Left ventricle myocardium superior (tissue), 1 donor: ENCODE data around the gene LGALS12. TPM values are rescaled to one million over a fixed set of nuclear protein-coding genes. Genes with fewer than 3 reads are reported as not detected.

ENCODE experiments used
- ATAC-seq: fragments of 200-7000 bp; cut with Tn5 transposase; one replicate; pipeline ENCODE4 v1.9.1; 2020; ENCODE audit warnings: mild to moderate bottlenecking, moderate library complexity
- DNase-seq: peaks from one replicate; pipeline ENCODE4 v3.0.0-alpha.2; 2020
- intact Hi-C: fragments of 100-400 bp; cut with micrococcal nuclease; formaldehyde crosslinking; loops from one replicate; pipeline ENCODE4 v1.11.0; 2022
- total RNA-seq: library from RNA; stranded (reverse); fragmentation: NEBNext Ultra II Directional; extraction: Animal tissue kit (Norgen Biotek cat#: 25700); gene quantifications from one replicate; pipeline ENCODE4 v1.2.1, GENCODE V29; 2021
- donor health status: DM: no; HTN: yes; CAD: no; lungs with severe emphysema.

The LGALS12 gene
- total RNA-seq, 1 donor from 2014 or later: 0.72 TPM

DNA sequence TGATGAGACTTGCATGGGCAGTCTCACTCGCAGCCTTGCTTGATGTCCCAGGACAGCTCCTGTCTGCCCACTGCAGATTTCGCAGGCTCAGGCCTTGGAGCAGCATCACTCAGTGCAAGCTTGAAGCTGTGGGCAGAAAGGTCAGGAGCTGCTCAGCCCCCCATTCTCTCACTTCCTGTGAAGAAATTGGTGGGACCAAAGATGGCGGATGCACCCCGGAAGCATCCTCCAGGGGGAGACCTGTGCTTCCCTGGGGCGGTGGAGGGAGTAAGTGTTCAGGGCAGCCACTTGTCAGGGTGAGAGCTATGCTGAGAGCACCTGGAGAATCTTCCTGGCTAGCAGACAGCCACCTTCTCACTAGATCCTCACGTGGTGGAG, 46.0 kb downstream of the LGALS12 start:
- intact Hi-C loops: no loop called here
- DNase-seq: no peak
- no peak for ATAC-seq

DNA sequence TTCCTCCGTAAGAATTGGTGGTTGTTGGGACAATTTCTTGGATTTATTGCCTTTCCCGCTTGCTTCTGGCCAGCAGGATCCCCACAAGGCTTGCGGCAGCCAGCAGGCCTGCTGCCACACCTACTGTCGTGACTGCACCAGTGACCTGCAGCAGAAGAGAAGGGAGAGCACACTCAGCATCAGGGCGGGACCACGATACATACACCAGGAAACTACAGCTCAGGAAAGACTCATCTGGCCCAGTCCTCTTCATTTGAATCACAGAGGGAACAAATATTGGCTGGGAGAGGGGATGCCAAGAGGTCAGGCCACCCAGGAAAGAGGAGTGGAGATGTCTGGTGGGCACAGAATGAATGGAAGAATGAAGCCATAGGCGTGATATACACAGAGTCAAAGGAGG, 47.0 kb downstream of the LGALS12 start:
- intact Hi-C loops: no loop called here
- ATAC-seq (no peak), DNase-seq (no peak)

DNA sequence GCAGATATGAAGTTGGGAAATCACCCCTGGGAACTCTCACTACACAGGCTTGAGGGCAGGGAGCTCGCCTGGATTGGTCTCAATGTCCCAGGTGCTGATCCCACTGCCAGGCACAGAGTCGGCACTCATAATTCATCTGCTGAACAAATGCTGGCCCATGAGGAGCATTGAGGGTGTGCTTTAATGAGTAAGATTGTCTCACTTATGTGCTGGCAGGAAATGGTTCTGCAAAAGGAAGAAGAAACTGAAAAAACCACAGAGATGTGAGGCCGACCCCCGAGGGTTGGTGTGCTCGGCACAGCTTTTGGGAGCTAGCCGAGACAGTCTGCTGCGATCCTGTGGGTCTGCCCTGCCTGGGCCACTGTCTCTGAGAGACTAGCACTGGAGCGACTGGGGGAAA, 47.9 kb downstream of the LGALS12 start:
- ATAC-seq (peak; percentile 26), DNase-seq (no peak)
- intact Hi-C loops: no loop called here

DNA sequence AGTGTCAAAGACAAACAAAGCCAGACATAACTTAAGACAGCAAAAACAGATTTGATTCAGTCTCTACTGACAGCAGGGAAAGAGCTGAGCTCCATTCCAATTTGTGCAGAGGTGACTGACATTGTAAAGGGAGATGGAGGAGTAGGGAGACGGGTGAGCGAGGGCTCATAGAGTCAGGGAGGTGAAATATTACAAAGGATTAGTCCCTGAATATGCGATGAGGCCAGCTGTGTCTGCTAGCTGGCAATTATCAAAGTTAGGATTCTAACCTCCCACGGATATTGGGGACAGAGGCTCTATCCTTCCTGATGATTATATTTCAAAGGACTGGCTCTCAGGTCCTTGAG, 49.0 kb downstream of the LGALS12 start:
- intact Hi-C loops: no loop called here
- peak; percentile 28 for ATAC-seq
- no peak for DNase-seq

DNA sequence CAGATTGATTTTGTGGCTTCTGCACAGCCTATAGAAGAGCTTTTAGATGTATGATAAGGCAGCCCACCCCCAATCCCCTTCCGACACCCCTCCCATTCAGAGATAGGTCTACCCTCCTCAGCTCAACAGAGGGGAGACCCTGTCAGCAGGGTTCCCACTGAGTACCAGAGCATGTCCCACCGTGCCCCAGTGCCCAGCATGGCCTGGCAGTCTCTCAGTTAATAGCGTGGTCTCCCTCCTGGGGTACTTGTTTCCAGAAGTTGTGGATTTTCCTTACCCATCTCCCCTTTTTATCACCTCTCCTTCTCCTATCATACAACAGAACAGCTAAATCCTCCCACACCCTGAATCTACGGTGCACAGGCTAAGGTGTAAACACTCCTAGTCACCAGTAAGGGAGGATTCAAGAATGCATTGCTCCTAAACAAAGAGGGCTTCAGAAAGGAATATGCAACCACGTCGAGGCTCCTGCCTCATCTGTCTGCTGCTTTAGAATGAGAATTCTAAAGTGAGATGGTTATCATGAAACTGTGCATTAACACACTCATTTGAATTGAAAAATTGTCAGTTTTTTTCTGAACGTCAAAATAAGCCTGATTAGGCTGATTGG, 50.6 kb downstream of the LGALS12 start:
- intact Hi-C loops: no loop called here
- no peak for ATAC-seq
- no peak for DNase-seq

DNA sequence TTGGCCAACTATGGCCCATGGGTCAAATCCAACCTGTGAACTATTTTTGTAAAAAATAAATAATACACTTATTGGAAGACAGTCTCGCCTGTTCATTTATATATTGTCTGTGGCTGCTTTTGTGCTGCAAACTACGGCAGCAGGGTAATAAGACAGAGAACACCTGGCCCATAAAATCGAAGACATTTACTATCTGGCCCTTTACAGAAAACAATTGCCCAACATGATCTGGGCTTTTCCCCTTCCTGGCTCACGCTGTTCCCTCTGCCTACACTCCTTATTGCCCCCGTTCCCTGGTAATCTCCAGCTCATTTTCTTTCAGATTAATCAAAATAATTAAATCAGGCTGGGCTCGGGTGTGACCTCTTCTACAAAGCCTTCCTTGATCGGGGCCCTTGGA, 51.7 kb downstream of the LGALS12 start:
- ATAC-seq: no peak
- intact Hi-C loops: no loop called here
- DNase-seq: no peak

DNA sequence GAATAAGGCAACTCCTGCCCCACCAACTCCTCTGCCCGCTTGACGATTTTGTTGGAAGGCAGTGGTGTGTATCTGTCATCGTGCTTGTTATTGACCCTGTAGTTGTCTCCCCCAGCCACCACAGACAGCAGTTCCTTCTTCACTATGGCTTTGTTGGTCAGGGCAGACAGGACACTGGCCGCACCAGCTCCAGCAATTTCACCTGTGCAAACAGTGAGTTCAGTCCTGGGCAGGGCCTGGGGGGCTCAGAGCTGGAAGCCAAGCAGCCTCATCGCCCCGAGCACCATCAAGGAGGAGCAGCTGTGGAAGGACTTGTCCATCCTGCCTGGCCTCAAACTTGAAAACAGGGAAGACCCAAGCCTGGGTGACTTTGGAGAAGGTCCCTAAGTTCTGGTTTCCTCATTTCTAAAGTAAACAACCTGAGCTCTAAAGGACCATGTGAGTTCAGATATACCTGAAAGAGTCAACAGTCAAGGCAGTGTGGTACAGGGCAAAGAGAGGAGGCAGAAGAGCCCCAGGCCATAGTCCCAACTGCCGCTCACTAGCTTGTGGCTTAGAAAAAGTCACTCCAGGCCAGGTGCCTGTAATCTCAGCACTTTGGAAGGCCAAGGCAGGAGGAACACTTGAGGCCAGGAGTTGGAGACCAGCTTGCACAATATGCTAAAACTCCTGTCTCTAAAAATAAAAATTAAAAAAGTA, 52.7 kb downstream of the LGALS12 start:
- DNase-seq: no peak
- ATAC-seq: no peak
- intact Hi-C loops: no loop called here

DNA sequence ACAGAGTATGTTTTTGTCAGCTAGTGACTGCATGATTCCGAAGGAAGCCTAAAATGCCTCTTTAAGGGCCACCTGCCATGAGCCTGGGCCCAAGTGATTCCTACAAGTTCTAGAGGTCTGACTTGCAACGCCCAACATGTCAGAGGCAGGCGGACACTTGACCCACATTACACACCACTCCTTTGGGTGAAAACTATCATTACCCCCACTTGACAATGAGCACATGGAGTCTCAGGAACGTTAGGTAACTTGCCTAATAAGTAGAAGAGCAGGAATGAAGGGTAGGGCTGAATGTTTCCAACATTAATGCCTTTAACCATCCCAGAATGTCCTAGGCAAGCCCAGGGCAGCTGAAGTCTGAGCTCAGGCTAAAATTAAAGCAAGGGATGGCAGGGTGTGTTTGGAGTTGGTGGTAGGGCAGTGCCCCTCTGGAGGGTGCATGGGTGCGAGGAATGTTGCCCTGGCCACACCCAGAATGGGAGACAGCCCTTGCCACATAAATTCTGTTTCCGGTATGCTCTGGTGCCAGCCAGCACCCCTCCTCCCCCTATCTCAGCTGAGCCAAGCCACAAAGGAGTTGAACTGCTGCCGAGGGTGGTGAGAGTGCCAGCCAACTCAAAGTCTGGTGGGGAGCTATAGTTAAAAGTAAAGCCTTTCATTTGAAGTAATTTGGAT, 54.8 kb downstream of the LGALS12 start:
- ATAC-seq (peak; percentile 82), DNase-seq (peak; percentile 68)
- intact Hi-C loops: no loop called here

DNA sequence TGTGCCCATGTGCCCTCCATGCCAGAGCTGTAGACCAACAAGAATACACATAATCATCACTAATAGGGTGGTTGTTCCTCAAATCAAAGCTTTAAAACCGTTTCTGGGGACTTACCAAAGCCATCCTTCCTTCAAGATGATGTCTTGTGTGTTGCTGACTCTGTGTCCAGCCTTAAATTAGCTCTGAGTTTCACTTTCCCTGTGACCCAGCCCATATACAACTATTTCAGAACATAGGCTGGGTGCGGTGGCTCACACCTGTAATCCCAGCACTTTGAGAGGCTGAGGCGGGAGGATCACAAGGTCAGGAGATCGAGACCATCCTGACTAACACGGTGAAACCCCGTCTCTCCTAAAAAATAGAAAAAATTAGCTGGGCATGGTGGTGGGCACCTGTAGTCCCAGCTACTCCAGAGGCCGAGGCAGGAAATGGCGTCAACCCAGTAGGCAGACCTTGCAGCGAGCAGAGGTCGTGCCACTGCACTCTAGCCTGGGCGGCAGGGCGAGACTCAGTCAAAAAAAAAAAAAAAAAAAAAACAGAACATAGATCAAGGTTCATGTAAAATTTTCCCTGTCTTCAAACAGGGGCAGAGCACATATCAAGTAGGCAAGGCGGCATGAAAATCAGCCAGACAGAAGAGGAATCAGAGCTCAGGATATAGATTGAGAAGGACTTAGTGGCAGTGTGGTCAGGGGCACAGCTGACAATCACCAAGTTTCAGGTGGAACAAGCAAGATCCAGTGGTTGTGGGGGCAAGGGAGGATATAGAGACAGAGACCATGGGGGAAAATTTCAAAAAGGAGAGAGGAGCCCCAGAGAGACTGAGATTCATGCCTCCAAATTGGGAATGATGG, 57.5 kb downstream of the LGALS12 start, which contains the start of gene PLAAT2:
TSS of gene PLAAT2 (minus strand) at position 179 of the 855 bp plus-strand sequence. CDS start at position 124, 55 bp downstream.
- intact Hi-C loops: no loop called here
- no peak for ATAC-seq
- DNase-seq: no peak

DNA sequence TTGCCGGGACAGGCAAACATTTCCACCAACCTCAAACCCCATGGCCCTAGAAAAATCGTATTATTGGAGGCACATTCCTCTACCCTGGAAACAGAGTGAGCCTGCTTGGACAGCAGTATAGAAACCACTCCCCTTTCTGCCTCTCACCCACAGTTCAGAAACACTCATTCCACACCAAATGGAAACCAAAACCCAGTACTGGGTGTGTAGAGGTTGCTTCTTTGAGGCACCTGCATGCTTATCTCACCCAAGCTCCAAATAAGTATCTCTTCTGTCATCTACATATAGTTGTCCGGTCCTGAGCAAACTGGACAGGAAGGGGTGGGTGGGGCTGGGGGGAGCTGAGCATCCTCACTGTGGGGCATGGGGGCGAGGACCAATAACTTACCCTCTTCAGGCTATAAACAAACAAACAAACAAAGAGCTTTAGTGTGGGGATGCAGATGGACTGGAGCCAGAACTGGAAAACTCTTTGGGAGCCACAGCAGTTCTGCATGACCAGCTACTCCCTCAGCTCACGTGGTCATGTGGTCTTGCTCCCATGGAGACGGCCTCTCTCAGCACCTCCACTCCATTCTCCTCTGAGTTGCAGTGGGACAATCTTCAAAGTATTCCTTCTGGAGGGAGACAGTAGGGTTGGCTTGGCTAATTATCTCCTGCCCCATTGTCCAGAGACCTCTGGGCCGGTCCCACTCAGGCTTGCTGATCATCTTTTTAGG, 58.3 kb downstream of the LGALS12 start:
- intact Hi-C loops: no loop called here
- no peak for ATAC-seq
- DNase-seq: no peak

DNA sequence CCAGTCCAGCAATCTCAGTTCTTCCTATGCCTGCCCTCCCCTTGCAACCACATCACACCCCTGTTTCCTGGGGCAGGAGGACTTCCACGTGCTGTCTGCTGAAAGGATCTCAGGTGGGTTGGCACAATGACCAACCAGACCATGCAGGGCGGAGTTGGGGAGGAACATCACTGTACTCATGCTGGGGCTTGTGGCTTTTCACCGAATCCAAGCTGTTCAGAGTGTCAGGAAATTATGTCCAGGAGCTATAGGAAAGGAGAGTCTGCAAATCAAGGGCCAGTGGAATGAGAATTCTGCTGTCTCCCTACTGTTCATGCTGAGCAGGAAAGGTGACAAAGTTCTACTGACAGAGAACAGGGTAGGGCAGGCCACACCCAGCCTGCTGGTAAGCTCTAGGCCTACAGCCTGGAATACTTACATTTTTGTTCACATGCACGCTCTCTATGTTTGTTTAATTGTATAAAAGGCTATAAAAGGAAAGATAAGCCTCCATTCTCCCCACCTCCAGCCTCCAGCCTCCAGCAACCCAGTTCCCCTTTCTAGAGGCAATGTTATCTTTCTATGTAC, 59.0 kb downstream of the LGALS12 start:
- ATAC-seq (no peak), DNase-seq (no peak)
- intact Hi-C loops: no loop called here

Other genes with a start within 250 kb of the LGALS12 start
- not detected for gene SLC22A9, start 136.3 kb upstream of the LGALS12 start, total RNA-seq
- 1.5 TPM for gene PLAAT5, start 14.9 kb upstream of the LGALS12 start, total RNA-seq
- 25.3 TPM for gene PLAAT4, start 30.7 kb downstream of the LGALS12 start, total RNA-seq
- not detected for gene PLAAT2, start 57.3 kb downstream of the LGALS12 start, total RNA-seq
- gene PLAAT3, start 108.3 kb downstream of the LGALS12 start, total RNA-seq: 149 TPM
- gene ATL3, start 165.3 kb downstream of the LGALS12 start, total RNA-seq: 13.6 TPM
- gene RTN3, start 175.4 kb downstream of the LGALS12 start, total RNA-seq: 44.8 TPM